Measurements from ENCODE around the gene CYTH3.

DNA sequence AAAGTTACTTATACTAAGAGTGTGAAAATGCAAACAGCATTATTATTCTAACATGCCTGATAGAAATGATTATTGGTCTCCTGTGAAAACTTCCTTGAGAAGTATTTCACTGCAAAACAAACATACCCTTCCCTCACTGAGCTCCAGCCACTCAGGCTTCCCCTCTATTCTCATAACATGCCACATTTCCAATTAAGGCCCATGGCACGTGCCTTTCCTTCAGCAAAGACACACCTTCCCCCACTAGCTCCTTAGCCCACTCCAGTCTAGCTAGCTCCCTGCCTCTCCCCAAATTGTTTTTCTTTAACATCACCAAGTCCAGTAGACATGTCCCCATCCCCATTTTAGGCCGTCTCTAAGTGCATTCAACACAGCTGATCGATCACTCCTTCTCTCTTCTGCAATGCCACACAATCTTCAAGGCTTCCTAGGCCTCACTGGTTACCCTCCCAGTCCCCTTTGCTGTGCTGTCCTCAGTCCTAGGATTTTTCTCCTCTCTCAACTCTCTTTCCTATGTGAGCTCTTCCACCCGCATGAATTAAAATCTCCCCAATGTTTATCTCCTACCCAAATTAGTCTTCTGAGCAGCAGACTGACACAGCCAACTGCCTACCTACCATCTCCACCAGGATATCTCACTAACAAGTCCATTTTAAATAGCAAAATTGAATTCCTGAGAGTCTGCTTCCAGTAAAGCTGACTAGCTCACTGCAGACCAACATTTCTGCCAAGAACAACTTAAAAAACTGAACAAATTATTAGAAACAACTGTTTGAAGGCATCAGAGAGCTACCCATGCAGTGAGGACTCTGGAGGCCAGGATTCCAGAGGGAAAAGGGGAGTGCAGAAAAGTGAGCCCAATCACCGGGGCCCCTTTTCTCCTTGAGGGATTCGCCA lies 11.9 kb downstream of the CYTH3 start:
- TF ChIP-seq ZFP36 (IDR thresholded peaks at IDR 0.05; ENCODE audit: borderline replicate concordance, partially characterized antibody) = no peak
- TF ChIP-seq, protein P1, sequence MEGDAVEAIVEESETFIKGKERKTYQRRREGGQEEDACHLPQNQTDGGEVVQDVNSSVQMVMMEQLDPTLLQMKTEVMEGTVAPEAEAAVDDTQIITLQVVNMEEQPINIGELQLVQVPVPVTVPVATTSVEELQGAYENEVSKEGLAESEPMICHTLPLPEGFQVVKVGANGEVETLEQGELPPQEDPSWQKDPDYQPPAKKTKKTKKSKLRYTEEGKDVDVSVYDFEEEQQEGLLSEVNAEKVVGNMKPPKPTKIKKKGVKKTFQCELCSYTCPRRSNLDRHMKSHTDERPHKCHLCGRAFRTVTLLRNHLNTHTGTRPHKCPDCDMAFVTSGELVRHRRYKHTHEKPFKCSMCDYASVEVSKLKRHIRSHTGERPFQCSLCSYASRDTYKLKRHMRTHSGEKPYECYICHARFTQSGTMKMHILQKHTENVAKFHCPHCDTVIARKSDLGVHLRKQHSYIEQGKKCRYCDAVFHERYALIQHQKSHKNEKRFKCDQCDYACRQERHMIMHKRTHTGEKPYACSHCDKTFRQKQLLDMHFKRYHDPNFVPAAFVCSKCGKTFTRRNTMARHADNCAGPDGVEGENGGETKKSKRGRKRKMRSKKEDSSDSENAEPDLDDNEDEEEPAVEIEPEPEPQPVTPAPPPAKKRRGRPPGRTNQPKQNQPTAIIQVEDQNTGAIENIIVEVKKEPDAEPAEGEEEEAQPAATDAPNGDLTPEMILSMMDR (IDR thresholded peaks at IDR 0.05) = no peak
- TF ChIP-seq, protein P2, sequence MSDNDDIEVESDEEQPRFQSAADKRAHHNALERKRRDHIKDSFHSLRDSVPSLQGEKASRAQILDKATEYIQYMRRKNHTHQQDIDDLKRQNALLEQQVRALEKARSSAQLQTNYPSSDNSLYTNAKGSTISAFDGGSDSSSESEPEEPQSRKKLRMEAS (IDR thresholded peaks at IDR 0.05) = no peak
- no peak for TF ChIP-seq MAFK (IDR thresholded peaks at IDR 0.05; ENCODE audit: partially characterized antibody)

All from A549 (cell line).